SH-SY5Y (cell line): ENCODE data around the gene MICAL2.

Experiments used
- GATA2 ChIP-seq: IDR thresholded peaks from 2 replicates; pipeline ENCODE4 v1.6.1; 2011; ENCODE audit warnings: mild to moderate bottlenecking, low read depth, low read length
- GATA3 ChIP-seq: IDR thresholded peaks from 2 replicates; pipeline ENCODE4 v1.6.1; 2011; ENCODE audit warnings: low read depth, mild to moderate bottlenecking, low read length, moderate library complexity

DNA sequence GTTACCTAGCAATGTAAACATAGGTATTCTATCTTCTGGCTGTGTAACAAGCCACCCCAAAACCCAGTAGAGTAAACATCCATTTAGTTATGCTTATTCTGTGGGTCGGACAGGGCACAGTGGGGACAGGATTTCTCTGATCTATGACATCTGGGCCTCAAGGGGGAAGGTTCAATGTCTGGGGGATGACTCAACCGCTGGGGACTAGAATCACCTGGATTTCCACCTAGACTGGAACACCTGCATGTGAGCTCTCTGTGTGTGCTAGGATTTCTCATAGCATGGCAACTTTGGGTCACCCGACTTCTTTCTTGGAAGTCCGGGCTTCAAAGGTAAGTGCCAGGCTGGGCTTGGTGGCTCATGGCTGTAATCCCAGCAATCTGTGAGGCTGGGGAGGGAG is 36.5 kb upstream of the MICAL2 start:
- TF ChIP-seq GATA2 (no peak), GATA3 (no peak)
